Astrocyte (in vitro differentiated cells and primary cell): ENCODE measurements around the gene OR4D9.

Source experiments
- CTCF ChIP-seq: IDR thresholded peaks from 2 replicates; pipeline ENCODE4 v1.5.1; 2011; ENCODE audit warnings: low read depth, mild to moderate bottlenecking, inconsistent platforms, low read length, moderate library complexity; ENCODE audit not compliant: insufficient read depth
- EZH2 ChIP-seq: IDR thresholded peaks from 2 replicates; pipeline ENCODE4 v1.6.1; 2012; ENCODE audit warnings: mild to moderate bottlenecking, low read length, inconsistent platforms; ENCODE audit not compliant: insufficient read depth

GRCh38 chr11:59553323-59553722 is 42.0 kb downstream of the OR4D9 start:
- TF ChIP-seq CTCF (no peak), EZH2 (no peak)
